Measurements from ENCODE around the gene MYO6. TPM values are rescaled to one million over a fixed set of nuclear protein-coding genes. Genes with fewer than 3 reads are reported as not detected.

MYO6 gene
- total and polyA plus RNA-seq, 2 donors from 2014 or later: 32.0 to 114 TPM

DNA sequence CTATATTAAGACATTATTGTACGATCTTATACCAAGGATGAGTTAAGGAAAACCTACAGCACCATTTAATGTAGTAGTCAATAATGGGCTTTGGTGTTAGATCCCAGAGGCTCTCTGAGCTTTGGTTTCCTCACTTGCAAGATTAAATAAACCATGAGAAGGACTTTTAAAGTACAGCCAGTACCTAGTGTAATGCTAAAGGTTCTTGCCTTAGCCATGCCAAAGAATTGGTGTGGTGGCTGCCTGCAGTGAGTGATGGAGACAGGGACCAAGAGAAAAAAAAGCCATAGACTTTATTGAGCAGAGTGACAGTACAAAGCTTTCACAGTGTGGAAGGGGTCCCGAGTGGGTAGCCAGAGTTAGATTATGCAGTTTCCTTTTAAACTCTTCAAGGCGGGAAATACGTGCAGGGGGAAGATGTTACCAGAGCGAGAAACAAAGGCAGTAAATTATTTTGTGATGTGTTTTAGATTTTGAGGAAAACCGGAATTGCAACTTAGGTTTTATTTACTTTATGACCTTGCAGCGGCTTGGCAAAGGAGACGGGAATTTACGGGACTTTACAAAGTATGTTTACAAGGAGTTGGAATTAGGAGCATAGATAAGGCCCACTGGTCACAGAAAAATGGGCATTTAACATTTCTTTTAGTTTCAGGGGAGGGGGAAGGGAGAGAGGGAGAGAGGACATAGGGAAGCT is 100.4 kb downstream of the MYO6 start:
- intact Hi-C loops (cut with DNase I): no loop called here

DNA sequence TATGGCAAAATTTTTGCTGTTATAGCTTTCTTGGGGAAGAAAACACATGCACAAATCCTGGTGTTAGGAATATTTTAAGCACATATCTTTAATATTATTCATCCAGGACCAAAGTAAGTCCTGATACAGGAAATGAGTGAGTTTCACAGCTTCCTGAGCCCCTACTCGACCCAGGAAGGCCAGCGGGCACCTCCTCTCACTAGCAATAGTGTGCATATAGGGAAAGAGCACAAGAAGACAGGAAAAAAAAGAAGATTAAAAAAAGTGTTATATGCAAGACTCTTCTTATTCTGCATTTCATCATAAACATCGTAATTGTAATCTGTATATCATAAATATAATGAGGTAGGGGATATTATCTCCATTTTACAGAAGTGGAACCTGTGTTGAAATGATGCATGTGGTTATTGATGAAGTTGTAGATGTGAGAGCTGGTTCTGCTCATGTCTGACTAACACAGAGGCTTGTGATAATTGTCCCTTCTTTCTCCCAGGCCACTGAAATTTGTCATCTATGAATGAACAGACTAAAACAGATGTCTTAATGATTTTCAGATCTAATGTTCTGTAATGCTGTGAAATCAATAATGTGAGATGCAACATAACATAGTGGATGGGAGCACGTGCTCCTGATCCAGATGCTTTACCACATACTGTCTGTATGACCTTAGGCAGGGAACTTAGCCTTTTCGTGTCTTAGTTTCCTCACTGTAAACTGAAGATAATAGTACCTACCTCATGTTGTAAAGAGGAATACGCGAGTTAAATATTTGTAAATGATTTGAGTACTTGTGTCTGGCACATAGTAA is 101.2 kb downstream of the MYO6 start:
- Histone ChIP-seq H3K27ac (ENCODE audit: low read depth in 2 of 2, low read length in 2 of 2) (peak overlapping the region in 1 of 2 donors; percentile 0), H3K9me3 (ENCODE audit: control insufficient read depth in 2 of 3, insufficient read depth in 1 of 3, low read length in 3 of 3) (no peaks in the 10 kb centered on the region), H3K27me3 (ENCODE audit: control insufficient read depth, insufficient read depth, low read length) (no peaks in the 10 kb centered on the region), H3K4me1 (ENCODE audit: control insufficient read depth in 2 of 3, insufficient read depth in 2 of 3, low read depth in 1 of 3, low read length in 3 of 3) (peaks cover 2 to 4% (median 2%) of the 10 kb centered on the region in 3 donors), H3K9ac (ENCODE audit: low read length in 3 of 3) (no peak overlapping the region), H3K36me3 (ENCODE audit: control insufficient read depth in 2 of 3, insufficient read depth in 3 of 3, low read length in 3 of 3) (peaks cover 0 to 2% (median 0%) of the 10 kb centered on the region in 3 donors), H3K4me3 (ENCODE audit: low read length in 3 of 3) (no peak overlapping the region)
- no peak for TF ChIP-seq CTCF (IDR thresholded peaks at IDR 0.05; ENCODE audit: borderline replicate concordance, extremely low read depth, insufficient read depth)
- intact Hi-C loops (cut with DNase I): no loop called here
- FAIRE-seq (no peak), DNase-seq (no peak)

More for the DNA sequence above, 100.4 kb downstream of the MYO6 start:
- Histone ChIP-seq H3K9ac (ENCODE audit: low read length in 3 of 3) (no peak overlapping the region), H3K9me3 (ENCODE audit: control insufficient read depth in 2 of 3, insufficient read depth in 1 of 3, low read length in 3 of 3) (no peaks in the 10 kb centered on the region), H3K4me3 (ENCODE audit: low read length in 3 of 3) (no peak overlapping the region), H3K36me3 (ENCODE audit: control insufficient read depth in 2 of 3, insufficient read depth in 3 of 3, low read length in 3 of 3) (peaks cover 0 to 2% (median 0%) of the 10 kb centered on the region in 3 donors), H3K27ac (ENCODE audit: low read depth in 2 of 2, low read length in 2 of 2) (peak overlapping the region; percentile 0 to 41), H3K27me3 (ENCODE audit: control insufficient read depth, insufficient read depth, low read length) (no peaks in the 10 kb centered on the region), H3K4me1 (ENCODE audit: control insufficient read depth in 2 of 3, insufficient read depth in 2 of 3, low read depth in 1 of 3, low read length in 3 of 3) (peaks cover 0 to 4% (median 2%) of the 10 kb centered on the region in 3 donors)
- TF ChIP-seq CTCF (IDR thresholded peaks at IDR 0.05; ENCODE audit: borderline replicate concordance, extremely low read depth, insufficient read depth): no peak
- DNase-seq (peak in 2 of 5 donors; percentile 33 to 36), FAIRE-seq (no peak)

DNA sequence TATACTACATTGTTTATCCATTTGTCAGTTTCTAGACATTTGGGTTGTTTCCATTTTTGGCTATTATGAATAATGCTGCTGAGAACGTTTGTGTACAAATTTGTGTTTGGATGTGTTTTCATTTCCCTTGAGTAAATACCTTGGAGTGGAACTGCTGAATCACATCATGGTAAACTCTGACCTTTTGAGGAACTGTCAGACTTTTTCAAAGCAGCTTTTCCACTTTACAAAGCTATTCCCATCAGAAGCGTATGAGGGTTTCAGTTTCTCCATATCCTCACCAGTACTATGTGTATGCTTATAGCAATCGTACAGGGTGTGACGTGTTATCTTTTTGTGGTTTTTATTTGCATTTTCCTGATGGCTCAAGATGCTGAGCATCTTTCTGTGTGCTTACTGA is 103.7 kb downstream of the MYO6 start:
- Histone ChIP-seq H3K27ac (ENCODE audit: low read depth in 2 of 2, low read length in 2 of 2) (no peak overlapping the region), H3K36me3 (ENCODE audit: control insufficient read depth in 2 of 3, insufficient read depth in 3 of 3, low read length in 3 of 3) (peaks cover under 1 to 8% (median 5%) of the 10 kb centered on the region in 3 donors), H3K27me3 (ENCODE audit: control insufficient read depth, insufficient read depth, low read length) (no peaks in the 10 kb centered on the region), H3K9ac (ENCODE audit: low read length in 3 of 3) (no peak overlapping the region), H3K4me1 (ENCODE audit: control insufficient read depth in 2 of 3, insufficient read depth in 2 of 3, low read depth in 1 of 3, low read length in 3 of 3) (peaks cover 2 to 4% (median 3%) of the 10 kb centered on the region in 3 donors), H3K9me3 (ENCODE audit: control insufficient read depth in 2 of 3, insufficient read depth in 1 of 3, low read length in 3 of 3) (no peaks in the 10 kb centered on the region), H3K4me3 (ENCODE audit: low read length in 3 of 3) (no peak overlapping the region)
- FAIRE-seq (no peak), DNase-seq (no peak)
- no peak for TF ChIP-seq CTCF (IDR thresholded peaks at IDR 0.05; ENCODE audit: borderline replicate concordance, extremely low read depth, insufficient read depth)
- intact Hi-C loops (cut with DNase I): no loop called here

All from kidney (tissue), 14 donors.